ENCODE results near the gene RSRC1. TPM values are rescaled to one million over a fixed set of nuclear protein-coding genes. Genes with fewer than 3 reads are reported as not detected.

Gene RSRC1
- total and polyA plus RNA-seq, 2 of the 8 experiments (the other 6 are each of a cell fraction or from before 2014, with no cell fraction given): 2.0 to 27.9 TPM

GRCh38 chr3:158221426-158221825, 111.5 kb downstream of the RSRC1 start (continued):
- TF ChIP-seq GABPA (IDR thresholded peaks at IDR 0.05; ENCODE audit: borderline replicate concordance, insufficient read depth, low read length) (no peak), SIN3A (conservative IDR thresholded peaks at IDR 0.05 in 1 of 2, IDR thresholded peaks at IDR 0.05 in 1 of 2; ENCODE audit: low read depth in 1 of 2, low read length in 2 of 2) (no peak), BRCA1 (IDR thresholded peaks at IDR 0.05; ENCODE audit: low read depth, low read length) (no peak), JUND (IDR thresholded peaks at IDR 0.05; ENCODE audit: low read length) (no peak), HDAC6 (IDR thresholded peaks at IDR 0.05; ENCODE audit: low read depth, low read length) (no peak), TCF12 (IDR thresholded peaks at IDR 0.05; ENCODE audit: low read depth, low read length) (no peak), E2F6 (IDR thresholded peaks at IDR 0.05) (no peak)

Data from H1 (cell line).